Colonic mucosa (tissue), 4 donors: ENCODE measurements around the gene UNC13A. TPM values are rescaled to one million over a fixed set of nuclear protein-coding genes. Genes with fewer than 3 reads are reported as not detected.
A peak's percentile ranks its signal among the peaks of the same experiment; 100 is the strongest.

ENCODE experiments used
- DNase-seq: peaks from one replicate; pipeline ENCODE4 v3.0.0-alpha.2; 2020
- H3K27ac ChIP-seq: fragments of 200-600 bp; one replicate; pipeline ENCODE4 v1.8.0; 2021
- H3K27me3 ChIP-seq: fragments of 200-600 bp; one replicate; pipeline ENCODE4 v1.8.0; 2021
- H3K36me3 ChIP-seq: fragments of 200-600 bp; one replicate; pipeline ENCODE4 v1.8.0; 2021
- H3K4me1 ChIP-seq: fragments of 200-600 bp; one replicate; pipeline ENCODE4 v1.8.0; 2021; ENCODE audit warnings: mild to moderate bottlenecking
- H3K4me3 ChIP-seq: fragments of 200-600 bp; one replicate; pipeline ENCODE4 v1.8.0; 2021
- H3K9ac ChIP-seq, 2 donors: one replicate each; pipeline ENCODE4 v1.7.0; 2013; ENCODE audit warnings: control low read depth in 2 of 2, low read depth in 2 of 2, low read length in 2 of 2
- H3K9me3 ChIP-seq: fragments of 200-600 bp; one replicate; pipeline ENCODE4 v1.8.0; 2021
- CTCF ChIP-seq: fragments of 200-600 bp; IDR thresholded peaks from one replicate; pipeline ENCODE4 v1.8.0; 2022; ENCODE audit warnings: antibody characterized with exemption, mild to moderate bottlenecking
- intact Hi-C: fragments of 100-400 bp; cut with DNase I; formaldehyde crosslinking; loops from one replicate; pipeline ENCODE4 v1.14.1; 2022
- total RNA-seq, 2 donors: library from RNA; stranded (reverse); fragmentation: NEBNext Ultra II Directional in 1 of 2; extraction: Animal tissue kit (Norgen Biotek cat#: 25700) in 1 of 2; gene quantifications; one replicate each; pipeline ENCODE4 v1.2.1, GENCODE V29; 2021
- donor health status: healthy.
- donor health status: DM: no; HTN: no; CAD: no.
- donor health status: DM: no; HTN: no; CAD: no.

Gene UNC13A
- total RNA-seq, 2 donors from 2014 or later, result 0.29 to 0.62 TPM

- Histone ChIP-seq H3K4me1 (no peaks in the 10 kb centered on the region), H3K27me3 (peaks cover 32% of the 10 kb centered on the region), H3K4me3 (no peak overlapping the region), H3K27ac (no peak overlapping the region), H3K36me3 (no peaks in the 10 kb centered on the region), H3K9ac (no peak overlapping the region), H3K9me3 (no peaks in the 10 kb centered on the region)
- DNase-seq, result peak; percentile 20
- intact Hi-C loops, result no loop called here
- no peak for TF ChIP-seq CTCF
Measured at GRCh38 chr19:17686592-17687024, 1.5 kb downstream of the UNC13A start.

DNA sequence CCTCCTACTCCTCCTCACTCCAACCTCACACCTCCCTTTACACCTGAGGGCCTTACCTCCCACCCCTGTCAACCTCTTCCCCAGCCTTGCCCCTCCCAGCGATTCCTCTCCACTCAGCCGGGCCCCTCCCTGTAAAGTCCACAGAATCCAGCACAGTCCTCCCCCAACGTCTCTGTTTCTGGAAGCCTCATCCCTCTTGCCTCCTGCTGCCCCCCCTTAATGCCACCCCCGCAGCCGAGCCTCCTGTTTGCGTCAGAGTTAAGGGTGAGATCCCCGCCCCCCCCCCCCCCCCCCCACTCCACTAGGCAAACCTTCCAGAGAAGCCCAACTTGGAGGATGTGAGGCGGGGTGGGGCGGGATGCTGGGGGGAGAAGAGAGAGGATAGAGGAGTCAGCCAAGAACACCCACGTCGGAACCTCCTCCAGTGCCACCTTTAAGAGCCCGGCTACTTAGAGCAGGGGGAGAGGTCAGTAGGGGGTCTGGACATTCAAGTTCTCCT lies 2.1 kb downstream of the UNC13A start:
- Histone ChIP-seq H3K27ac (no peak overlapping the region), H3K4me3 (no peak overlapping the region)

GRCh38 chr19:17685451-17686022 lies 2.6 kb downstream of the UNC13A start:
- H3K27ac ChIP-seq, result no peak overlapping the region
- DNase-seq, result no peak
- no peak overlapping the region for H3K9ac ChIP-seq
- no peak for TF ChIP-seq CTCF
- H3K4me1 ChIP-seq, result no peaks in the 10 kb centered on the region
- no peaks in the 10 kb centered on the region for H3K9me3 ChIP-seq
- H3K4me3 ChIP-seq, result no peak overlapping the region
- peaks cover 32% of the 10 kb centered on the region for H3K27me3 ChIP-seq
- intact Hi-C loops, result no loop called here
- H3K36me3 ChIP-seq, result no peaks in the 10 kb centered on the region

More for the DNA sequence above, 2.1 kb downstream of the UNC13A start:
- Histone ChIP-seq H3K9ac (no peak overlapping the region), H3K9me3 (no peaks in the 10 kb centered on the region), H3K36me3 (no peaks in the 10 kb centered on the region), H3K27me3 (peaks cover 32% of the 10 kb centered on the region), H3K4me1 (no peaks in the 10 kb centered on the region)
- TF ChIP-seq CTCF, result no peak
- DNase-seq, result no peak
- intact Hi-C loops, result no loop called here

DNA sequence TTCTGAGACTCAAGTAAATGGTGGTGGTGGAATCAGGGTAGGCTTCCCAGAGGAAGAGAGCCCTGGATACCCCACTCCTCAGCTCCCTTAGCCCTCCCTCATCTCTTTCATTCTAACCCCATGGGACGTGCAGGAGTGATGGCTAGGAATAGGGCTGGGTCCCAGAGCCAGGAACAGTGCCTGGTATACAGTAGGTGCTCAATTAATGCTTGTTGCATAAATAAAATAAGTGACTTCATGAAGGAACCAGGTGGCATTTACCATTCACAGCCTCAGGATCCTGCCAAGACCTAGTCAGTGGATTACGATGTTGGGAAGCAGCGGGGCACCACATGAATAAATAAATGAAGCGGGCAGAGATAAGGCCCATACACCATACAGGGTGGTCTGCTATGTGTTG lies 3.9 kb downstream of the UNC13A start:
- H3K27me3 ChIP-seq, result peaks cover 32% of the 10 kb centered on the region
- no peak for TF ChIP-seq CTCF
- no peak for DNase-seq
- no peak overlapping the region for H3K27ac ChIP-seq
- intact Hi-C loops, result no loop called here
- H3K9ac ChIP-seq, result no peak overlapping the region
- H3K4me3 ChIP-seq, result no peak overlapping the region
- H3K36me3 ChIP-seq, result no peaks in the 10 kb centered on the region
- H3K9me3 ChIP-seq, result no peaks in the 10 kb centered on the region
- H3K4me1 ChIP-seq, result no peaks in the 10 kb centered on the region

DNA sequence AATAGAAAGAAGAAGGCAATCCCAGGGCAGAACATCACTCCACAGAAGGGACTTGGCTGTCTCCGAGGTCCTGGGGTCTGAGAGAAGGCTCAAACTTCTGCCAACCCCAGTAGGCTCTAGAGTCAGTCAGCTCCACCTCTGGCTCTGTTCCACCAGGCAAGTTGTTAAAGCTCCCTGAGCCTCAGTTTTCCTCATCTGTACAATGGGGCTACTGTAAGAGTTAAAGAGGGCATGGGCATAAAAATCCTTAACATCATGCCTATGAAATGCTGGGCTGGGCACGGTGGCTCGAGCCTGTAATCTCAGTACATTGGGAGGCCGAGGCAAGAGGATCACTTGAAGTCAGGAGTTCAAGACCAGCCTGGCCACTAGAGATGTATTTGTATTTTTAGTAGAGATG lies 5.1 kb downstream of the UNC13A start:
- Histone ChIP-seq H3K4me3 (no peak overlapping the region), H3K27ac (no peak overlapping the region), H3K9ac (no peak overlapping the region), H3K9me3 (no peaks in the 10 kb centered on the region), H3K4me1 (no peaks in the 10 kb centered on the region), H3K36me3 (no peaks in the 10 kb centered on the region), H3K27me3 (peaks cover 24% of the 10 kb centered on the region)
- no peak for TF ChIP-seq CTCF
- intact Hi-C loops, result no loop called here
- no peak for DNase-seq
